OCI-LY3 (cell line): ENCODE measurements around the gene TECTA.

Experiments
- EZH2phosphoT487 ChIP-seq: fragments of 200-600 bp; shearing (Covaris generic); IDR thresholded peaks from 2 replicates; pipeline ENCODE4 v1.6.1; 2018; ENCODE audit warnings: antibody characterized with exemption, mixed run types, low read depth
- TF ChIP-seq, protein P1 (sequence below): fragments of 200-600, 300-600 bp; sonication (generic); IDR thresholded peaks from 2 replicates; pipeline ENCODE4 v1.5.1; 2014; ENCODE audit warnings: antibody characterized with exemption, low read length, low read depth

DNA sequence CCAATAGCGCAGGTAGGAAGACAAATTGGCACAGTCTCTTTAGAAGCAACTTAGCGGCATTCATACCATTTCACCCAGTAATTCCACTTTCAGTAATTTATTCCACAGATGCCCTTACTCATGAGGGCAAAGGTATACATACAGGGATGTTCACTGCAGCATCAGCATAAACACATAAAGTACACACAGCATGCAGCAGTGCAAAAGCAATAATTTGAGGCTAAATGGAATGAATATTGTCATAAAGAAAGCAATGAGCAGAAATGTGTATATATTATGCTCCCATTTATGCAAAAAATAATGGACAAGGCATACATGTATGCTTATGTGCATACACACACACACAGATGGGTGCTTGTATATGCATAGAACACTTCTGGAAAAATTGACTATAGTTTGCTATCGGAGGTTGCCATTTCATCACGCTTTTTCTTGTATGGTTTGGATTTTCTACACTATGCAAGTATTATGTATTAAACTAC is 50.2 kb downstream of the TECTA start:
- TF ChIP-seq, protein P1, sequence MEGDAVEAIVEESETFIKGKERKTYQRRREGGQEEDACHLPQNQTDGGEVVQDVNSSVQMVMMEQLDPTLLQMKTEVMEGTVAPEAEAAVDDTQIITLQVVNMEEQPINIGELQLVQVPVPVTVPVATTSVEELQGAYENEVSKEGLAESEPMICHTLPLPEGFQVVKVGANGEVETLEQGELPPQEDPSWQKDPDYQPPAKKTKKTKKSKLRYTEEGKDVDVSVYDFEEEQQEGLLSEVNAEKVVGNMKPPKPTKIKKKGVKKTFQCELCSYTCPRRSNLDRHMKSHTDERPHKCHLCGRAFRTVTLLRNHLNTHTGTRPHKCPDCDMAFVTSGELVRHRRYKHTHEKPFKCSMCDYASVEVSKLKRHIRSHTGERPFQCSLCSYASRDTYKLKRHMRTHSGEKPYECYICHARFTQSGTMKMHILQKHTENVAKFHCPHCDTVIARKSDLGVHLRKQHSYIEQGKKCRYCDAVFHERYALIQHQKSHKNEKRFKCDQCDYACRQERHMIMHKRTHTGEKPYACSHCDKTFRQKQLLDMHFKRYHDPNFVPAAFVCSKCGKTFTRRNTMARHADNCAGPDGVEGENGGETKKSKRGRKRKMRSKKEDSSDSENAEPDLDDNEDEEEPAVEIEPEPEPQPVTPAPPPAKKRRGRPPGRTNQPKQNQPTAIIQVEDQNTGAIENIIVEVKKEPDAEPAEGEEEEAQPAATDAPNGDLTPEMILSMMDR: no peak
- no peak for TF ChIP-seq EZH2phosphoT487
